ENCODE measurements around the gene ITGA5.

GRCh38 chr12:54393207-54393609 is 25.9 kb downstream of the ITGA5 start:
- TF ChIP-seq, protein P1, sequence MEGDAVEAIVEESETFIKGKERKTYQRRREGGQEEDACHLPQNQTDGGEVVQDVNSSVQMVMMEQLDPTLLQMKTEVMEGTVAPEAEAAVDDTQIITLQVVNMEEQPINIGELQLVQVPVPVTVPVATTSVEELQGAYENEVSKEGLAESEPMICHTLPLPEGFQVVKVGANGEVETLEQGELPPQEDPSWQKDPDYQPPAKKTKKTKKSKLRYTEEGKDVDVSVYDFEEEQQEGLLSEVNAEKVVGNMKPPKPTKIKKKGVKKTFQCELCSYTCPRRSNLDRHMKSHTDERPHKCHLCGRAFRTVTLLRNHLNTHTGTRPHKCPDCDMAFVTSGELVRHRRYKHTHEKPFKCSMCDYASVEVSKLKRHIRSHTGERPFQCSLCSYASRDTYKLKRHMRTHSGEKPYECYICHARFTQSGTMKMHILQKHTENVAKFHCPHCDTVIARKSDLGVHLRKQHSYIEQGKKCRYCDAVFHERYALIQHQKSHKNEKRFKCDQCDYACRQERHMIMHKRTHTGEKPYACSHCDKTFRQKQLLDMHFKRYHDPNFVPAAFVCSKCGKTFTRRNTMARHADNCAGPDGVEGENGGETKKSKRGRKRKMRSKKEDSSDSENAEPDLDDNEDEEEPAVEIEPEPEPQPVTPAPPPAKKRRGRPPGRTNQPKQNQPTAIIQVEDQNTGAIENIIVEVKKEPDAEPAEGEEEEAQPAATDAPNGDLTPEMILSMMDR (conservative IDR thresholded peaks at IDR 0.05; ENCODE audit: low read depth, low read length), result no peak
- TF ChIP-seq EZH2 (IDR thresholded peaks at IDR 0.05; ENCODE audit: low read length, unreplicated experiment), result no peak
